Activated T-helper 1 cell treated with anti-CD3 and anti-CD28 coated beads, Interleukin-12 subunit alpha, Interleukin-12 subunit beta, Interleukin-2, Interleukin-4 antibody, amounts not matched to agents 30 ng/mL and 10 ng/mL and 1 ng/mL, durations not matched to agents 14 hours and 24 hours and 36 hours (primary cell): ENCODE measurements around the gene POP5. TPM values are rescaled to one million over a fixed set of nuclear protein-coding genes. Genes with fewer than 3 reads are reported as not detected.
"Not testable (repeated sequence)": the region's sequence is repeated elsewhere in the genome, so short reads cannot be mapped to it uniquely, and the experiment has no call there.

ENCODE experiments used
- DNase-seq: peaks from one replicate; pipeline ENCODE4 v3.0.0; 2021; ENCODE audit warnings: low spot score
- H3K27ac Mint-ChIP-seq: one replicate; pipeline ENCODE4 v1.8.0; 2021; ENCODE audit warnings: mild to moderate bottlenecking, mixed read lengths
- H3K27me3 Mint-ChIP-seq: one replicate; pipeline ENCODE4 v1.8.0; 2022; ENCODE audit warnings: mild to moderate bottlenecking, moderate library complexity, mixed read lengths; ENCODE audit not compliant: insufficient read depth
- H3K36me3 Mint-ChIP-seq: one replicate; pipeline ENCODE4 v1.8.0; 2021; ENCODE audit warnings: low read depth, mixed read lengths
- H3K4me1 Mint-ChIP-seq: one replicate; pipeline ENCODE4 v1.8.0; 2021; ENCODE audit warnings: low read depth, mixed read lengths
- H3K4me3 Mint-ChIP-seq: one replicate; pipeline ENCODE4 v1.8.0; 2021; ENCODE audit warnings: mild to moderate bottlenecking, moderate library complexity, mixed read lengths
- H3K9me3 Mint-ChIP-seq: one replicate; pipeline ENCODE4 v1.8.0; 2021; ENCODE audit warnings: mixed read lengths
- intact Hi-C: fragments of 100-400 bp; cut with micrococcal nuclease; formaldehyde crosslinking; loops from one replicate; pipeline ENCODE4 v1.15.1; 2024
- total RNA-seq: library from RNA; stranded (reverse); gene quantifications from 2 replicates; pipeline ENCODE4 v1.2.3, GENCODE V29; 2022

The POP5 gene
- 83.3 and 85.0 TPM in 2 replicates for total RNA-seq

GRCh38 chr12:120580787-120581723, at the start of gene POP5:
TSS of gene POP5 (minus strand) at chr12:120581402. CDS start at chr12:120581362, 40 bp downstream.
- H3K27ac Mint-ChIP-seq: peak within 1 kb of the TSS; percentile 89
- intact Hi-C loops: loop anchor here (1.0 to 5.0 kb wide), 9 partner anchors 46 to 716 kb away; partner anchors contain the start of genes C12orf43, CAMKK2, COX6A1 and MLEC
- H3K9me3 Mint-ChIP-seq: no peaks in the 10 kb centered on the region
- DNase-seq: peak; percentile 95
- peaks cover 28% of the 10 kb centered on the region for H3K36me3 Mint-ChIP-seq
- peaks cover 36% of the 10 kb centered on the region for H3K4me1 Mint-ChIP-seq
- peaks cover 18% of the 10 kb centered on the region for H3K27me3 Mint-ChIP-seq
- peak within 1 kb of the TSS; percentile 98 for H3K4me3 Mint-ChIP-seq

- no peaks in the 10 kb centered on the region for H3K4me1 Mint-ChIP-seq
Observed at GRCh38 chr12:120630104-120630892, 49.1 kb upstream of the POP5 start.

GRCh38 chr12:120628919-120629318, 47.7 kb upstream of the POP5 start:
- Mint-ChIP-seq H3K4me1 (no peaks in the 10 kb centered on the region), H3K27ac (no peak overlapping the region), H3K4me3 (no peak overlapping the region), H3K9me3 (no peaks in the 10 kb centered on the region), H3K36me3 (no peaks in the 10 kb centered on the region), H3K27me3 (peaks cover 8% of the 10 kb centered on the region)
- DNase-seq: no peak
- intact Hi-C loops: no loop called here

More at GRCh38 chr12:120630104-120630892, 49.1 kb upstream of the POP5 start:
- H3K4me3 Mint-ChIP-seq: no peak overlapping the region
- H3K27ac Mint-ChIP-seq: no peak overlapping the region
- peaks cover 10% of the 10 kb centered on the region for H3K27me3 Mint-ChIP-seq
- no peaks in the 10 kb centered on the region for H3K36me3 Mint-ChIP-seq
- intact Hi-C loops: no loop called here
- H3K9me3 Mint-ChIP-seq: no peaks in the 10 kb centered on the region
- no peak for DNase-seq

- H3K27me3 Mint-ChIP-seq: peaks cover 16% of the 10 kb centered on the region
- H3K27ac Mint-ChIP-seq: no peak overlapping the region
- H3K9me3 Mint-ChIP-seq: no peaks in the 10 kb centered on the region
- no peaks in the 10 kb centered on the region for H3K4me1 Mint-ChIP-seq
- DNase-seq: no peak
- intact Hi-C loops: no loop called here
- no peak overlapping the region for H3K4me3 Mint-ChIP-seq
- no peaks in the 10 kb centered on the region for H3K36me3 Mint-ChIP-seq
Observed at GRCh38 chr12:120625557-120626419, 44.6 kb upstream of the POP5 start.

- H3K9me3 Mint-ChIP-seq: no peaks in the 10 kb centered on the region
- H3K4me1 Mint-ChIP-seq: peaks cover 6% of the 10 kb centered on the region
- no peak overlapping the region for H3K27ac Mint-ChIP-seq
- H3K4me3 Mint-ChIP-seq: no peak overlapping the region
- H3K27me3 Mint-ChIP-seq: peaks cover 30% of the 10 kb centered on the region
- intact Hi-C loops: no loop called here
- DNase-seq: no peak
- no peaks in the 10 kb centered on the region for H3K36me3 Mint-ChIP-seq
Observed at GRCh38 chr12:120620624-120621023, 39.4 kb upstream of the POP5 start.

- no peaks in the 10 kb centered on the region for H3K36me3 Mint-ChIP-seq
- no peak overlapping the region for H3K4me3 Mint-ChIP-seq
- no peaks in the 10 kb centered on the region for H3K9me3 Mint-ChIP-seq
- no peak for DNase-seq
- H3K27me3 Mint-ChIP-seq: peaks cover 26% of the 10 kb centered on the region
- H3K27ac Mint-ChIP-seq: no peak overlapping the region
- intact Hi-C loops: no loop called here
- peaks cover 6% of the 10 kb centered on the region for H3K4me1 Mint-ChIP-seq
Observed at GRCh38 chr12:120618954-120619615, 37.9 kb upstream of the POP5 start.

GRCh38 chr12:120617767-120618166, 36.6 kb upstream of the POP5 start:
- H3K4me3 Mint-ChIP-seq, H3K36me3 Mint-ChIP-seq, H3K9me3 Mint-ChIP-seq, H3K4me1 Mint-ChIP-seq, DNase-seq, intact Hi-C loops, H3K27ac Mint-ChIP-seq: not testable (repeated sequence)
- peaks cover 23% of the 10 kb centered on the region for H3K27me3 Mint-ChIP-seq

- H3K4me3 Mint-ChIP-seq, H3K4me1 Mint-ChIP-seq, H3K36me3 Mint-ChIP-seq, DNase-seq, H3K9me3 Mint-ChIP-seq, H3K27ac Mint-ChIP-seq, intact Hi-C loops: not testable (repeated sequence)
- H3K27me3 Mint-ChIP-seq: peaks cover 23% of the 10 kb centered on the region
Observed at GRCh38 chr12:120617193-120617592, 36.0 kb upstream of the POP5 start.

GRCh38 chr12:120614848-120615247, 33.6 kb upstream of the POP5 start:
- peaks cover 6% of the 10 kb centered on the region for H3K4me1 Mint-ChIP-seq
- intact Hi-C loops: no loop called here
- H3K4me3 Mint-ChIP-seq: no peak overlapping the region
- H3K27ac Mint-ChIP-seq: no peak overlapping the region
- no peak for DNase-seq
- no peaks in the 10 kb centered on the region for H3K9me3 Mint-ChIP-seq
- H3K36me3 Mint-ChIP-seq: no peaks in the 10 kb centered on the region
- H3K27me3 Mint-ChIP-seq: peaks cover 15% of the 10 kb centered on the region

GRCh38 chr12:120611534-120611933, 30.3 kb upstream of the POP5 start:
- H3K4me3 Mint-ChIP-seq, DNase-seq, H3K4me1 Mint-ChIP-seq, H3K36me3 Mint-ChIP-seq, H3K27ac Mint-ChIP-seq, H3K9me3 Mint-ChIP-seq, H3K27me3 Mint-ChIP-seq, intact Hi-C loops: not testable (repeated sequence)

- intact Hi-C loops: no loop called here
- H3K27me3 Mint-ChIP-seq: peaks cover 2% of the 10 kb centered on the region
- H3K4me1 Mint-ChIP-seq: no peaks in the 10 kb centered on the region
- no peaks in the 10 kb centered on the region for H3K9me3 Mint-ChIP-seq
- H3K27ac Mint-ChIP-seq: no peak overlapping the region
- DNase-seq: no peak
- H3K36me3 Mint-ChIP-seq: no peaks in the 10 kb centered on the region
- H3K4me3 Mint-ChIP-seq: no peak overlapping the region
Observed at GRCh38 chr12:120610560-120610959, 29.4 kb upstream of the POP5 start.

GRCh38 chr12:120602416-120602815, 21.2 kb upstream of the POP5 start:
- H3K27ac Mint-ChIP-seq, H3K4me3 Mint-ChIP-seq, intact Hi-C loops, H3K4me1 Mint-ChIP-seq, DNase-seq, H3K36me3 Mint-ChIP-seq, H3K9me3 Mint-ChIP-seq: not testable (repeated sequence)
- H3K27me3 Mint-ChIP-seq: peaks cover 18% of the 10 kb centered on the region
